22Rv1 (cell line): ENCODE measurements around the gene ARHGAP25.

ENCODE experiments used
- H3K27ac ChIP-seq: fragments of 450-650 bp; 2 replicates; pipeline ENCODE4 v1.5.1; 2017
- CTCF ChIP-seq: fragments of 450-650 bp; IDR thresholded peaks from 2 replicates; pipeline ENCODE4 v1.5.1; 2017; ENCODE audit warnings: mild to moderate bottlenecking
- ZFX ChIP-seq: fragments of 450-650 bp; IDR thresholded peaks from 2 replicates; pipeline ENCODE4 v1.6.1; 2017; ENCODE audit warnings: antibody characterized with exemption, borderline replicate concordance

The ARHGAP25 gene

GRCh38 chr2:68767031-68767961, 32.7 kb downstream of the ARHGAP25 start:
- TF ChIP-seq CTCF (no peak), ZFX (no peak)
- no peak overlapping the region for H3K27ac ChIP-seq

GRCh38 chr2:68767996-68768395, 33.4 kb downstream of the ARHGAP25 start:
- TF ChIP-seq ZFX (no peak), CTCF (no peak)
- no peak overlapping the region for H3K27ac ChIP-seq

GRCh38 chr2:68768461-68768860, 33.9 kb downstream of the ARHGAP25 start:
- H3K27ac ChIP-seq: no peak overlapping the region
- TF ChIP-seq ZFX (no peak), CTCF (no peak)

GRCh38 chr2:68768951-68769350, 34.3 kb downstream of the ARHGAP25 start:
- no peak for TF ChIP-seq CTCF
- no peak overlapping the region for H3K27ac ChIP-seq

GRCh38 chr2:68769586-68770270, 35.1 kb downstream of the ARHGAP25 start:
- TF ChIP-seq CTCF: no peak
- no peak for TF ChIP-seq ZFX
- no peak overlapping the region for H3K27ac ChIP-seq

- TF ChIP-seq CTCF: no peak
- TF ChIP-seq ZFX: no peak
- H3K27ac ChIP-seq: no peak overlapping the region
Observed at GRCh38 chr2:68770271-68771111, 35.9 kb downstream of the ARHGAP25 start.
